Stimulated activated CD8-positive, alpha-beta memory T cell treated with anti-CD3 and anti-CD28 coated beads, Interleukin-15, amount 100 ng/mL, for 24 hours (primary cell): Measurements from ENCODE around the gene TEX22.
A peak's percentile ranks its signal among the peaks of the same experiment; 100 is the strongest.

Source experiments
- DNase-seq: peaks from one replicate; pipeline ENCODE4 v3.0.0-alpha.2; 2020; ENCODE audit warnings: low read depth

The TEX22 gene

GRCh38 chr14:105400016-105400415, 1.7 kb downstream of the TEX22 start:
- no peak for DNase-seq

GRCh38 chr14:105401699-105402098, 3.4 kb downstream of the TEX22 start:
- DNase-seq, result no peak

DNA sequence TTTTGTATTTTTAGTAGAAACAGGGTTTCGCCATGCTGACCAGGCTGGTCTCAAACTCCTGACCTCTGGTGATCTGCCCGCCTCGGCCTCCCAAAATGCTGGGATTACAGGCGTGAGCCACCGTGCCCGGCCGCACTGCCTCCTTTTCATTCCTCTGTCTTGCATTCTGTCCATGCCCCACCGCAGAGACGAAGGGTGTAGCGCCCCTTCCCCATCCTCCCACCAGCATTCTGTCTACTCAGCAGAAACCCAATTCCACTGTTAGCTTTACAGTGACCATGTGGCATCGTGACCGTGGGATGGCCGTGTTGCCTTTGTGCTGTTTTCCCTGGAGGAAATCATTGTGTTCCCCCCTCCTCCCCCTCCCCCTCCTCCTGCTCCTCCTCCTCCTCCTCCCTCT, 10.3 kb downstream of the TEX22 start:
- no peak for DNase-seq

DNA sequence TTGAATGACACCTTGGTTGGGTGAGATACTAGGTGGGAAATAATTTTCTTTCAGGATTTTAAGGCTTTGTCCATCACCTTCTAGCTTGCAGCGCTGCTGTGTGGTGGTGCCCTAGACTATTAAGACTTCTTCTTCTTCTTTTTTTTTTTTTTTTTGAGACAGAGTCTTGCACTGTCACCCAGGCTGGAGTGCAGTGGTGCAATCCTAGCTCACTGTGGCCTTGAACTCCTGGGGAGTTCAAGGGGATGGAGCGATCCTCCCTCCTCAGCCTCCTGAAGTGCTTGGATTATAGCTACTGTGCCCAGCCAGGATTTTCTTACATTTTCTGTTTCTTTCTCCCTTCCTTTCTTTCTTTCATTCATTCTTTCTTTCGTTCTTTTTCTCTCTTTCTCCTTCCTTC, 11.0 kb downstream of the TEX22 start:
- DNase-seq, result no peak

- DNase-seq, result no peak
Measured at GRCh38 chr14:105410642-105411016, 12.3 kb downstream of the TEX22 start.

DNA sequence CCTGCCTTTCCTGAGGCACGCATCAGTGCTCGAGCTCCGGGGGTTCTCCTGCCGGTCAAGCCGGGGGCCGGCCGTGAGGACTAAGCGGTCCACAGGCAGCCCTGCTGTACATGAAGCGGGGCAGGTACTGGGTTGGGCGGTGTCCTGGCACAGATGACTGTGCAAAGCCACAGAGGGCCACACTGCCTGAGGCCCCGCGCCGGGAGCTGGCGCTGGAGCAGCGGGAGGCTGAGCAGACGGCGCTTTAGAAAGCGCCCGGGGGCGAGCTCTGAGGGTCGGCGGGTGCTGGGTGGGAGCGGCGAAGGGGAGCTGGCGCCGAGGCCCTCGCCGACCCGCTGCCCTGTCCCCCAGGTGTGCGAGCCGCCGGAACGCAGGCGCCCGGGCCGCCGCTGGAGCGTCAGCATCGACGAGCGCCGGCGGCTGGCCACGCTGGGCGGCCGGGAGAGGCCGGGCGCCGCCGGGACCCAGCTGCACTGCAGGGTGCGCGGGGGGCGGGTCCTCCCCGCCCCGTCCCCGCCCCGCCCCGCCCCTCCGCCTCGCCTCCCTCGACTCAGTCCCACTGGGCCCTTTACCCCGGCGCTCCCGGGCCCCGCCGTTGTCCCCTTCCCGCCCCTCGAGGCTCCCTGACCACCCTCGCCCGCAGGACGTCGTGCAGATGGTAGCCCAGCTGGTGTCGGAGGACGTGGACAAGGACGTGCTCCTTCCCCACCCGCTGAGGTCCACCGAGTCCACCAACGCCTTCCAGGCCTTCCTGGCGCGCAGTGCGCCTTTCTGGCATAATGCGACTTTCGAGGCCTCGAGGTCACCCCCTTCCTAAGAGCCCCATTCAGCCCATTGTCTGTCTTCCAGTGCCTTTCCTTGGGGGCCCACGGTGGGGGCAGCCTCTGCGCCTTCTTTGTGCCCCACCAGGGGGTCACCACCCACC, 12.9 kb downstream of the TEX22 start:
- DNase-seq, result no peak

- no peak for DNase-seq
Measured at GRCh38 chr14:105411985-105412770, 13.8 kb downstream of the TEX22 start.

GRCh38 chr14:105412771-105413543, 14.6 kb downstream of the TEX22 start:
- no peak for DNase-seq

GRCh38 chr14:105413544-105413886, 15.2 kb downstream of the TEX22 start:
- DNase-seq, result no peak

- peak; percentile 58 for DNase-seq
Measured at GRCh38 chr14:105414456-105415371, 16.4 kb downstream of the TEX22 start.

DNA sequence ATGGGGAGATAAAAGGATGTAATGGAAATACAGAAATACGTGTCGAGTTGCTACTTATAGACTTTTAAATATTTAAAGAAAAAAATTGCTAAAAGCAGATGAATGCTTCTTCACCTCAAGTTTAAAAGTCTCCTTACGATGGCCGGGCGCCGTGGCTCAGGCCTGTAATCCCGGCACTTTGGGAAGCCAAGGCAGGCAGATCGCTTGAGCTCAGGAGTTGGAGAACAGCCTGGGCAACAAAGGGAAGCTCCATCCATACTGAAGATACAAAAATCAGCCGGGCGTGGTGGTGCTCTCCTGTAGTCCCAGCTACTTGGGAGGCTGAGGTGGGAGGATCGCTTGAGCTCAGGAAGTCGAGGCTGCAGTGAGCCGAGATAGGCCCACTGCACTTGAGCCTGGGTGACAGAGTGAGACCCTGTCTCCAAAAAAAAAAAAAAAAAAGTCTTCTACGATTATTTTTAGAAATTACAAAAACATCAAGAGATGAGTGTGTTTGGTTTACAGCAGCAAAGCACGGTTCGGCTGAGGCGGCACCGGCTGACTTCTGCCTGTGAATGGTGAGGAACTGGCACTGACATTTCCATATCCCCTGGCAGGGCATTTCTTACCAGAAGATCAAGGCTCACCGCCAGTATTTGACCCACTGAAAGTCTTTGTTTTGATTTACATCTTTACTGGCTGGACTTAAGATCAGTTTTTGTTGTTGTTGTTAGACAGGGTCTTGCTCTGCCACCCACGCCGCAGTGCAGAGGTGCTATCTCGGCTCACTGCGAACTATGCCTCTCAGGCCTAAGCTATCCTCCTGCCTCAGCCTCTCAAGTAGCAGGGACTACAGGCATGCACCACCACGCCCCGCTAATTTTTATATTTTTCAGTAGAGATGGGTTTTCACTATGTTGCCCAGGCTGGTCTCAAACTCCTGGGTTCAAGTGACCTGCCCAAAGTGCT, 17.4 kb downstream of the TEX22 start:
- DNase-seq, result no peak

DNA sequence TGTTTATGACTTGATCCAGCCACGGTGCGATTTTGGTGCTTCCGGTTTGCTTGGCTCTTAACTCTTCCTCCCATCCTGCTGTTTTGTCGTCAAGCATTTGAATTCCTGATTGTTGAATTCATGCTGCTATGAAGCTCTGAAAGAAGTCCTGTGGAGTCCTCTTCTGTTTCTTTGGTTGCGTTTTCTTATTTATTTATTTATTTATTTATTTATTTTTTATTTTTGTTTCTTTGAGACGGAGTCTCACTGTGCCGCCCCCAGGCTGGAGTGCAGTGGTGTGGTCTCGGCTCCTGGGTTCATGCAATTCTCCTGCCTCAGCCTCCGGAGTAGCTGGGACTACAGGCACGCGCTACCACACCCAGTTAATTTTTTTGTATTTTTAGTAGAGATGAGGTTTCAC, 18.3 kb downstream of the TEX22 start:
- DNase-seq, result no peak

DNA sequence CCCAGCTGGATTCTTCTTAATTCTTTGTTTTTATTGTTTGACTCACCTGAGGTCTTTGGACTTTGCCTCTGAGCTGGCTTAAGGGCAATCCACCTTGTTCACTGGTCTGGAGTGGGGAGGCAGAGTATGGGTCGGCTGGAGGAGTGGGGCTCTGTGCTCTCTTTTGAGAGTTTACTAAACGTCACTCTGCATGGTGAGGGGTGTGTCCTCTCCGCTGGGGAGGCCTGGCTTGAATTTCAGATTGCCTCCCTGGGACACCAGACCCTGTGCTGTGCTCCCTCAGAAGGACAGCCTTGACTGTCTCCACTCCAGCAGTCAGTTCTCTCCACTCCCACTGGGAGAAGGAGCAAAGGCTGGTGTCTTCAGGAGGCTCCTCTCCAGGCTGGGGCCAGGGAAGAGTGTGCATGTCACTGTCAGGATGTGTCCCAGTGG, 19.4 kb downstream of the TEX22 start:
- DNase-seq, result no peak

GRCh38 chr14:105418269-105419194, 20.2 kb downstream of the TEX22 start:
- DNase-seq, result no peak

- DNase-seq, result no peak
Measured at GRCh38 chr14:105419195-105420091, 21.1 kb downstream of the TEX22 start, which contains the start of gene MTA1. Gene MTA1, plus strand, starts transcription at chr14:105419827. Its CDS starts 209 bp downstream, at chr14:105420036.

DNA sequence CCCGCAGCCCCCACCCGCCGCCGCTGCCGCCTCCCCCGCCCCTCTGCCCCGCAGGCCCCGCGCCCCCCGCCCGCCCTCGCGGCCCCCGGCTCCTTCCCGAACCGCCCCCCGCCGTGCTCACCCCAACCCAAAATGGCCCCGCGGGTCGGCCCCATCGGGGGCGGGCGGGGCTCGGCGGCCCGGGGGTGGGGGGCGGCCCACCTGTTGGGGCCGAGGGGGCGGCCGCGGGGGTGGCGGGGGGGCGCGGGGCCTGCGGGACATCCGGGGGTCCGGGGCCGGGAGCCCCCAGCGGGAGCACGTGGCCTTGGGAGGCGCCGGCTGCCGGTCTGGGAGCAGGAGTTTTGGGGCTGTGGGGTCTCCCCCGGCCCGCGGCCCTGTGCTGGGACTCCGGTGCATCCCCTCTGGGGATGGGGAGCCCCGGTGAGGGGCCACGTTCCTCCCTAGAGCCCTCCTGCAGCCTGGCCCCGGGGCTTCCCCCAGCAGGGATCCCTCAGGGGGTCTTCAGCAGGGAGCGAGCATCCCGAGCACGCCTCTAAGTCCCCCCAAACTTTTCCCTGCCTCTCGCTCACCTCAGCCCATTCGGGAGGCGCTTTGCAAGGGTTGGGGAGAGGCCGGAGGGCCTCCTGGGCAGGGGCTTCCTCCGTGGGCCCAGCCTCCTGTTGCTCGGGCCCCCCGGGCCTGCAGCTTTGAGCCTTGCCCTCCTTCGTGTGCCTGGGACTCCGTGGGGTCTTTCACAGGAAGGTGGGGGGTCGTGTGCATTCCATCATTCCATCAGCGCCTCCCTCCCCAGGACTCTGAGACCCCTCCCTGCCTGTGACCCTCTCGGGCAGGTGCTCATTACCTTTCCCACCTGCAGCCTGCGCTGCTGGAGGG, 22.0 kb downstream of the TEX22 start:
- DNase-seq, result no peak
